DMS 273 treated with DMSO at 0.1 percent for 48 hours (cell line): ENCODE results near the gene SLC4A8.
A peak's percentile ranks its signal among the peaks of the same experiment; 100 is the strongest.

Experiments used
- DNase-seq: peaks from one replicate; lab custom pipeline; 2025; lab: John Stamatoyannopoulos, UW

The SLC4A8 gene

DNA sequence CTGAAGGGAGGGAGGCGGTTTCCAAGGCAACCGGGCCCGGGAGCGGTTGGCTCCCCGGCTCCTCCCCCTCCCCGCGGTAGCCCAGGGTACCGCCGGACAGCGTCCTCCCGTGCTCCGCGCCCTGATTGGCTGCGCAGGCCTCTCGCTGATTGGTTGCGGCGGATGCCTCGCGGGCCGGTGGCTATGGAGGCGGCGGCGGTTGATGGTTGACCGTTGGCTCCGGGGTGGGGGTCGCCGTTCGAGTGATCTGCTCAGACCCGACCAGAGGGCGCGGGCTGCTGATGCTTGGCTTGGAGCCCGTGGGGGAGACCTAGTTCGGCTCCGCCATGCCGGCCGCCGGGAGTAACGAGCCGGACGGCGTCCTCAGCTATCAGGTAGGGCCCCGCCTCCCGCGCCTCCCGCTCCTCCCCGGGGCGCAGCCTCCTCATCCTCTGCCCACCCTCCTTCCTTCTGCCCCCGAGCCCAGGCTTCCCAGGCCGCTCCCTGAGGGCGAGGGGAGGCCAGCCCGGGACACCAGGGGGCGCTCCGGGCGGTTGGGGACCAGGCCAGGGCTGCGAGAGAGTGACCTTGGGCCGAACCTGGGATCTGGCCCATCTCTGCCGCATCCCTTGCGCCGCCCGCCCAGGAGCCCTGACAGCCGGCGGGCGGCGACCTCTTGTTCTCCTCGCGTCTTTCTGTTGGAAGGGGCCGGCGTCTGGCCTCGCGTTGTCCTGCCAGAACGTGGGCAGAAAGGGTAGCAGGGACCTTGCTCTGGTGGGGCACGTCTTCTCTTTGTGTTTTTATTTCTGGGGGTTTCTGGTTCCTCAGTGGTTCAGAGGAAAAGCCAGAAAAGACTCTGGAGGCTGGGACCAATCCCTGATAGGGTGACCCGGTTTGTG, at the start of gene SLC4A8:
TSS of gene SLC4A8 (plus strand) at position 170 of the 878 bp plus-strand sequence. CDS start at position 327, 157 bp downstream.
- DNase-seq, result peak; percentile 73

DNA sequence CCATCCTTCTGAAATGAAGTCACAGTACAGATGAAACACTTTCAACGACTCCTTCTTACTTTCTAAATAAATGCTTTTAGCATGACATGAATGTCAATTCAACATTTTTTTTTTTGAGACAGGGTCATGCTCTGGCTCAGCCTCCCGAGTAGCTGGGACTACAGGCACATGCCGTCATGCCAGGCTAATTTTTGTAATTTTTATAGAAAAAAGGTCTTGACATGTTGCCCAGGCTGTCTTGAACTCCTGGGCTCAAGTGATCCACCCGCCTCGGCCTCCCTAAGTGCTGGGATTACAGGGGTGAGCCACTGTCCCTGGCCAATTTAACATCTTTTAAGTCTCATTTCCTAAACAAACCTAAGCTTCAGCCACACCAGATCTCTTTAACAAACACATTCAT, 49.8 kb upstream of the SLC4A8 start:
- no peak for DNase-seq

DNA sequence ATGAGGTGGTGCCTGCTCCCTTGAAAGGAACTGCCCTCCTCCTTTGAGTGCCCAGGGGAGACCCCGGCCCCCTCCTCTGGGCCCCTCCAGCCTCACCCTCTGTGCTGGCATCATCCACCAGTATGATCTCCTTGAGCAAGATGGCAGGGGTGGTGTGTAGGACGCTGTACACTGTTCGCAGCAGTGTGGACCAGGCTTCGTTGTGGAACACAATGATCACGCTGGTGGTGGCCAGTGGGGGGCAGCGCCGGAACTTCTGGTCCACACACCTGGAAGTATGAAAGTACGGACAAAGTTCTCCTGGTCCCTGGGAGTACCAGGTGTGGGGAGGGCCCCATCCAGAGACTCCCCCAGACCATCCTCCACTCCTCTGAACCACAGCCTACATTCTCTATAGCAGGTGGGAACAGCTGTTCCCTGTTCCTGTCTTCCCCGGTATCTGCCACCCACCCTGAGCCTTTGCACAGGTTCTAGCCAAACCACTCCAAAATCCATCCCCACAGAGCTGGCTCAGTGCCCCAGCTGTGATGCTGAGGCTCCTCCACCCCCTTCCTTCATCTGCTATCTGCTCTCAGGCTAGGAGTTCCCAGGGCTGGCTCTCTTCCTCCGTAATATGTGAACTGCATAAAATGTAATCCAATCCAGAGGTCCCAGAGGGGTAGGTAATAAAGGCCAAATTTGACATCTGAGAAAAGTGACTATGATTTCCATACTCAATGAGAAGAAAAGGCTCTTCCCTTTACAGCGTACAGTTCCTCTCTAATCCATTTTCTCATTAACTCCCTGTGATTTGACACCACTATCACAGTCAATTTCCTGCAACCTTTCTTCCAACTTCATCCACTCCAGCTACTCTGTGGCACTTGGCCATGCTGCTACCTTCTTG, 47.3 kb upstream of the SLC4A8 start:
- no peak for DNase-seq

DNA sequence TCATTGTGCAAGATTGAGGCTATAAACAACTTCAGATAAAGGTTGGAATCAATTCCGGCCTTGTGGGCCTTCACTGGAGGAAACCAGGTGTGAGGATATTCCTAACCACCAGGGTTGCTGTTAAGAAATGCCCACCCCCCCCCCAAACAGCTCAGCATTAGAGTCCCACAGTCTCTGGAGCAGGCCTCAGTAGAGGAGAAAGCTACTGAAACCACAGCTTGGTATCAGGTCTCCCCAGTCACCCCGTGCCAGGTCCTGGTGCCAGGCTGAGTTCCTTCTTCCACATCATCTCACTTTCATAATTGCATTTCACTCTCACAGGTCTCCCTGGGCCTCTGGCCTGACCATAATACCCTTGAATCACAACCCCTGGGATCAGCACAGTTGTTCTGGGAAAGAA, 45.9 kb upstream of the SLC4A8 start:
- no peak for DNase-seq

DNA sequence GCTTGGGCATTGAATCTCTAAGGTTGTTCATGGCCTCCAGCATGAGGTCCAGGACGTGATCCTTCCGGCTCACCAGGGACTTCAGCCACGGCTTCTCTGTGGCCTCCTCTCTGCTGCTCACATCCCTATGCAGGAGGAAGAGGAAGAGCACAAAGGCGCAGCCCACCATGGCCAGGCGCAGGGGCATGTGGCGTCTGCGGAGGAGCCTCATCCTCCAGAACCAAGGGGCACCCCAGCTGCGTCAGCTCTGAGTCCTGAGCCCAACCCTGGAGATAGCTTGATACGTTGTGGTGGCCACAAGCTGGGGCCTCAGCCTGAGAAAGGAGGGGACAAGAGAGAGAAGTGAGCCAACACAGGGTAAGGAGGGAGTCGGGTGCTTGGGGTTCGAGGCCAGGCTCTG, 45.1 kb upstream of the SLC4A8 start:
- no peak for DNase-seq

DNA sequence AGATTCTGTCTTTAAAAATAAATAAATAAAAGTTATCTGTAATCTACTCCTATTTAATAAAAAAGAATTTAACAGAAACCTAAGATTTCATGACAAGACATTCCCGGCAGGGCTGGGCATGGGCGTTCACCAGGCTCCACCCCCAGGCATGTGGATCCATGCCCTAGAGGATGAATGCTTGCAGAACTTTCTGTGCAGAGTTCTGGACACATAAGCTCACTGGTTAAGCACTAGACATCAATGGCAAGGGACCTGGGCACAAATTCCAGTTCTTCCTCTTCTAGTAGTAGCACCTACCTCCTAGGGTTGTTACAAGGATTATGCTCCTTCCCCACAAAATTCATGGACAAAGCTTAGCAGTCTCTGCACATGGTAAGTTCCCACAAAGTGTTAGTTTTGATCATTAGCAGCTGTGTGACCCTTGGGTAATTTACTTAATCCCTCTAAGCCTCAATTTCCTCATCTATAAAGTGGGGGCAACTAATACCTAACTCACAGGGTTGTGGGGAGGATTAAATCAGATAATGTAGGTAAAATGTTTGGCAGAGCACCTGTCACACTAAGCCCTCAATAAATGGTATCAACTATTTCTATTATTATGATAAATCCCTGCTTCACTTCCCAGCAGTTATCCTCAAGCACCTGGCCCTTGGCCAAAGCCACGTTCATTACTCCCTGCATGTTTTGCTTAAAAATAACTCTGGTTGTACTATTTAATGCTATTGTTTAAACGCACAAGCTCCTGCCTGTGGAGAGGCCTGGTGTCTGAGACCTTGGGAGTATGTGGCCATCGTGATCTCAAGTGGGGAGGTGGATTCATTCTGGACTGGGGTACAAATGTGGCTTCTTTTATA, 43.2 kb upstream of the SLC4A8 start:
- no peak for DNase-seq

DNA sequence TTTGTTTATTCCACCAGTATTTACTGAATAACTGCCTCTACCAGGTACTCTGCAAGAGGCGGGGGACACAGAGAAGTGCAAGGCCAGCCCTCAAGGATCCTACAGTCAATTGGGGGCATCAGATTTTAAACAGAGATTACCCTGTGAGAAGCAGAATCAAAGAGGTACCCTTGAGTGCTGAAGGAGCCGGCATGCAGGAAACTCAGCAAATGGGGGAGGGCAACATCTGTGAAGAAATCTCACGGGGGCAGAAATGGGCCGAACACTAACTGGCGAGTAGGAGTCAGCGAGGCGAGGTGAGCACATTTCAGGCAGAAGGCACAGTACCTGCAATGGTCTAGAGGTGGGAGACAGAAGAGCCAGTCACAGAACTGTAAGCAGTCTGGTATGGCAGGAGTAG, 42.5 kb upstream of the SLC4A8 start:
- DNase-seq, result no peak

DNA sequence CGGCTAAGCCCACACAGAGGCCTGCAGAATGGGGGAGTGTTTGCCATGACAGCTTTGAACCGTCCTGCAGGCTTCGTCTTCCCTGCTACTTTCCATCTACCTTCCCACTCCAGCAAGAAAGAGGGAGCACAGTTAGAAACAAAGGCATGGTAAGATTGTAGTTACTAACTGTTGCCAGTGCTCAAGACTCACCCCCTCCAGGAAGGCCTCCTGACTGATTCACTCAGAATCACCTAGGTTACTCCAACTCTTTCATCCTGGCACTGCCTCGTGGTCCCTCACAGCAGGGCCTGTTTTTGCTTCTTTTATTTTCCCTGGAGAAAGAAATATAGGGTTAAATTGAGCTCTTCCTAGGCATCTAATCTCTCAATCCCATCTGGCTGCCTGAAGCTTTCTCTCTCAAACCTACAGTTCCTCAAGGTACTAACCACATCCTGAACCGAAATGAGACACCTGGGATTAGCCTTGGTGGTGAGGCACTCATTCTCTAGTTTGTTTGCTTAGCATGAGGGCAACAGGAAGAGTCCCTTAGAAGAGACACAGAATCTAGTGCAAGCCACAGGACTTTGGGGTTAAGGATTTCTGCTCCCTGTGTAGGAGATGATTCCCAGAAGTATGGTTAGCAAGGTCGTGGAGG, 41.2 kb upstream of the SLC4A8 start:
- DNase-seq, result no peak

DNA sequence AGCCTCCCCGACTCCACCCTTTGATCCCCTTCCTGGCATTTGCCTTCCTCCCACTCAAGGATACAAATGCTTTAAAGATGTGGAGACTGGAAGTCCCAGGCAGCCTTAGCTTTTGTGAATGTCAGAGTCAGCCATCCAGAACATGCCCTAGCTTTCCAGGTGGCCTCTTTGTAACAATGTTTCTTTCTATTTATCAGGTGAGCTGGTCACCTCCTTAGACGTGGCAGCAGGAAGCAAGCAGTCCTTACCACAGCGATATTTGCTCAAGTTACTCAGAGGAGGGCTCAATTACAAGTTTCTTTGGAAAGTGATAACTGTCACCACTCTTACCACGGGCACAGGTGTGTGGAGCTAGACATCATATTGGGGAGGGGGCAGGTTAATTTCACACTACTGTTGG, 38.3 kb upstream of the SLC4A8 start:
- DNase-seq, result no peak

DNA sequence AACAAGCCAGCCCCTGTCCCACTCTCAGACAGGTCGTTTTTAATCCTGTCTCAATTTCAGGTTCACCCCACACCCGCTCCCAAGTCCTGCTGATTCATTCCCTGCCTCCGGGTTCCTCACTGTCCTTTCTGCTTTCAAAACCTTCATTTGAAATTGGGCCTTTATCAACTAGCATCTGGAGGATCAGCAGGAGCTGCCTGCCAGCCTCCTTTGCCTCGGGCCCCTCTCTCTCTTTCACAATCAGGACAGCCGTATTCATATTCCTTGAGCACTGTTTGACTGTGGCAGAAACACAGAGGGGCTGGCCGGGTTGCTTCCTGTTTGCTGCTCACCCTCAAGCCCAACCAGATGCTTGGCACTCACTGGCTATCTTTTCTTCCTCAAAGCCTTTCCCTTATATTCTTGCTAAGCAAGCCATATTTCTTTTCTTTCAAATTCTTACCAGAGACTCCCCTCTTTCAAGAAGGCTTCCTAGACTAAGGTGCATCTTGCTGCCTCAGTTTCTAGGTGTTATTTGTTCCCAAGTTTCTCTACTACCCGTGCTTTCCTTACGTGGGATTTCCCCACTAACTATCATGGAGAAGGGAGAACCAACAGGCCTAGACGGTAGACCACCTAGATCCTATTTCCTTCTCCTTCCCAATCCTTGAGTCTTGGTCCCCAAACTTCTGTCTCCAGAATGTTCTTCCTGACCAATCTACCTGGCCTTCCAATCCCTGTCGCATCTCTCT, 36.4 kb upstream of the SLC4A8 start:
- no peak for DNase-seq

DNA sequence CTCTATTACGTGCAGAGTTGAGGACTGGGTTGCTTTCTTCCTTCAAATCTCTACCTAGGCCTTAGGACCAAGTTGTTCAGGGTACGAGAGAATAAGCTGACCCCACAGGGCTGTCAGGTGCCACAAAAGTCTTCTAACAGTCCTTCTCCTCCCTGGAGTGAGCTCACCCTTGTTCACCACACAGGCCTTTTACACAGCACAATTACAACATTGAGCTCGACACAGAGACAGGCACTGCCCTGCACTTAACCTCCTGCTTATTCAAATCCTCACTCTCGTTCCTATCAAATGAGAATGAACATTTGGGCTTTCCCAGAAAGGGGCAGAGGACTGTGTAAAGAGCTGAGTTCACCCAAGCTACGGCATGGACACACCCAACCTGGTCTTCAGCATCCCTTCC, 35.8 kb upstream of the SLC4A8 start:
- no peak for DNase-seq

DNA sequence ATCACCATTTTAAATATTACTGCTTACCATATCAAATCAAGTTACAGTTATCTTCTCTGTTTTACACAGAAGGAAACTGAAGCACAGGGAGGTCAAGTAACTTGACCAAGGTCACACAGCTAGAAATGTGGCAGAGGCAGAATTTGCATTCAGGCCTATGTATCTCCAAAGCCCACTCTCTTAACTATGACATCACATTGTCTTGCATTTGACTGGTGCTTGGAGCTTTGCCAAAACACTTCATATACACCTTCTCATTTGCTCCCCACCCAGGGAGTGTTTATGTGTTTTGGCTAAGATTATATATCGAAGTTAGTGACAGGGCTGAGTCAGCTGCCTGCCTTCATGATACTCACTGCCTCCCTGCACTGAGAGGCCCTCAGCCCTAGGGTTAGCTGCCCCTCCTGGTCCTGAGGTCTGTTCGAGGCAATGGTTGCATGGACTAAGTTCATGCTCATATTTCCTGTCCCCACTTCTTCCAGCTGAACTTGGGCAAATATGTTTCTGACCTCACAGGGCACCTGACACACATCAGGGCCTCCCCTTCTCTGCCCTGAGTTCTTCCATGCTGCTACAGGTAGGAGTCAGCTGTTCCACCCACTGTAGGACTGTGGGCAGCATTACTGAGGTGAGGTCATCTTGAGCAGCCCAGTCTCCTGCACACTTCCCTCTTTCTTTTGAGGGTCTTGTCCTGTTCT, 35.2 kb upstream of the SLC4A8 start:
- DNase-seq, result no peak

DNA sequence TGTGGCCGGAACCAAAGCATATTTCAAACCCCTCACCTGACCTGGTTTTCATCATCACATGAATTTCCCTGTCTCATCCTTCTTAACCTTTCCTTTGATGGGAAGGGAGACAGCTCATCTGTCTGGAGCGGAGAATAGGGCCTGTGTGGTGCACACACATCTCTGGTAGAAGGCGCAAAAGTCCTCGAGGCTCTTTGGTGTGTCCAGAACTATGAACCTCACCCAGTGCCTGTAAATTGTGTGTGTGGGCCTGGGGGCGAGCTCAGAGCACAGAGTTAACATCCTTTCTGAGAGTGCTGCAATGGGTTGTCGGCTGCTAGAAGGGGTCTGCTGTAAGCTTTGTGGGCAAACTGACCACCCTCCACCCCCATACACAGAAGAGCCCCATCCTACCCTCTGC, 34.2 kb upstream of the SLC4A8 start:
- no peak for DNase-seq

DNA sequence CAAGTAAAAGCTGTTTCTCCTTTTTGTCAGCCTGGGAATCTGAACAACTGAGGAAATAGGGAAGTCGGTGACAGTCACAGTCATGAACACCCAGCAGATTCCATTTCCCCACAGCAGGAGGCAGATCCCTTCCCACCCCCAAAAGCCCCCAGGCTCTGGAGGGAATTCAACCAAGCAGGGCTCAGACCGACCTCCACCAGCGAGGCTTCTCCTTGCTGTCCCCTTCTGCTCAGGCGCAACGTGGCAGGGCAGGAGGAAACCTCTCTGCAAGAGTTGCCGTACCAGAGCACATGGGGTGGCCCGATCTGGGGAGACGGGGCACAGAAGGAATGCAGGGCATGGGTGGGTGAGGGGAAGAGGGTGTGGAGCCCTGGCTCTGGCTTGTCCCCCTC, 33.7 kb upstream of the SLC4A8 start:
- DNase-seq, result no peak

DNA sequence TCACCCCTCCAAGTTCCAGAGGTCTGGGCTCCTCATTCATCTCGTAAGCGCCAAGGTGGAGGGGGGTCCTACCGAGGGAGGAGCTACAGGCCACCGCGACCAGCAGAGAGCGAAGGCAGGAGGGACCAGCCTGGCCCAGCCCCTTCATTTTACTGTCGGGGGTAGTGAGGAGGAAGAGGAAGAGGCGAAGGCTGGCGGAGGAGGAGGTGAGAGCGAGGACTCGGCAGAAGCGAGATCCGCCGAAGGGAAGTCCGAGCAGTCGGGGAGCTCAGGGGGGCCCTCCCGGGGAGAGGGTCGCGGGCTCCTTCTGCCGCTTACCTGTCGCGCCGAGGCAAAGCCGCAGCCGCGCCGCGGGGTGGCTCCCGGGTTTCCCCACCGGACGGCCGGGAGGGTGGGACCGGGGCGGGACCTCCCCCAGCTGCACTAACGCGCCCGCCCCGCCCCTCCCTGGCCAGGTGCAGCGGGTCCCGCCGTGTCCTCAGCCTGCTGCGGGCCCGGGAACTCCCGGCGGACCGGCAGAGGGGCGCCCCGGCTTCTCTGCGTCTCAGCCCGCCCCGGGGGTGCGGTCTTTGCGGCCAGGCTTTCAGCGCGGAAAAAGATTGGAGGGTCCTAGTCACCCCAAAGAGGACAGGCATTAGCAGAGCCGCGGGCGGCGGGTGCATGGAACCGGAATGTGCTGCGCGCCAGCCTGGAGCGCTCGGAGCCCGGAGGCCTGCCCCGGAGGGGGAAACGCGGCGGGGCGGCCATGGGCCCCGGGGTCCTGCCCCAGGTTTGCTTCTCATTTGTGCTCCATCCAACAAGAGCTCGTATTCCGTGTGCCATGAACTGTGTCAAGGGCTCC, 33.1 kb upstream of the SLC4A8 start, which contains the start of gene GALNT6:
TSS of gene GALNT6 (minus strand) at position 124 of the 841 bp plus-strand sequence. CDS start 11,625 bp downstream, outside the sequence.
- no peak for DNase-seq

DNA sequence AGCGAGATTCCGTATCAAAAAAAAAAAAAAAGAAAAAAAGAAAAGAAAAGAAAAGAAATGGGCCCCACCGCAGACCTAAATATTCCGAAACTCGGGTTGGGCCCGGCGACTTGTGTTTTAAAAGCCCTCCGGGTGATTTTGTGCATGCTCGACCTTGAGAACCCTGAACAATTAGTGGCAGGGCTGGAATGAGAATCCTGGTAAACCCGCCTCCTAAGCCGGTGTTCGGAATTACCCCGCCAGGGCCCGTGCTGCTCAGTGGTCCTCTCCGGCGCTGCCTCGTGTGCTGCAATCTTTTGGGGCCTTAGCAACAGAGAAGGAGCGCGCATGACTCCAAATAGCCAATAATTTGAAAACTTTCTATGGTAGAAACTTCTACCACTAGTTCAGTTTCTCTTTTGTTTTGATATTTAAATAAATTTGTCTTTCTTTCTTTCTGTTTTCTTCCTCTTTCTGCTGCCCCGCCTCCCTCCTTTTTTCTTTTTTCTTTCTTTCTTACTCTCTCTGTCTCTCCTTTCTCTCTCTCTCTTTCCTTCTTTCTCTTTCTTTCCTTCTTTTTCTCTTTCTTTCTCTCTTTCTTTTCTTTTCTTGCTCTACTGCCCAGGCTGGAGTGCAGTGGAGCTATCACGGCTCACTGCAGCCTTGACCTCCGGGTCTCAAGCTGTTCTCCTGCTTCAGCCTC, 31.9 kb upstream of the SLC4A8 start:
- DNase-seq, result no peak

DNA sequence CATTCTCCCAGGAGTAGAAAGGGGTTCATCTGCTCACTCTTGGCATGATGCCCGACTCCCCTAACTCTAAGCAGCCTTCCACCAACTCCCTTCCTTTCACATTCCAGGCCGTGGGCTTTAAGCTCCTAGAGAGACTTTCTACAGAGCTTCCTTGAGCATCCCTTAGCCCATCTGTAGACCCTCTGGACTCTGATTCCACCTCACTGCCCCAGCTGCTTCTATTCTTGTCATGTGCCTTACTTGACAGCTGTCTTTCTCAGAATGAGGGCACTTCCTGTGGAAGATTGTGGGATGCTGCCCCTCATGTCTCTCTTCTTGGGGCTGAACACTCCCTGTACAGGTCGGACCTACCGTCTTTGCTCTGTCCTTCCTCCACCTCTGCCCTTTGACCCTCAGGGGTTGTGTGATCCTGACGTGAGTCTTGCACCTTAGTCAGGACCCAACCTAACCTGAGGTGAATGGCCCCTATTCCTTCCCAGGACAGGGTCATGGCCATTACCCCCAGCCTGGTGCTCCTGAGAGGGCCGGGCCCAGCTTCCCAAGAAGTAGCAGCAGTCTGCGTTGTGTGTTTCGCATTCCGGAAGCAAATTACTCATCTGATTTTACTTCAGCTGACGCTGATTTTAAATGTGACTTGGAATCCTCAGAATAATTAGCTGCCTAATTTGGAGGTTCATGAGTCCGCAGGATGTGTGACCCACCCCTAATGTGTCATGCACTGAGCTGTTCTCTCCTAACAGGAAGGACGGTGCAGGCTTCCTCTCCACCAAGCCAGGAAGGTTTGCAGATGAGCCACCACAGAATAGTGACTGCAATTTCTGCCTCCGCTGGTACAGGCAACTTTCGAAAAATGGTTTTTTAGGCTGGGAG, 30.7 kb upstream of the SLC4A8 start:
- DNase-seq, result no peak
